ENCODE data around the gene SPINK5.

The SPINK5 gene

GRCh38 chr5:148075529-148075928 is 11.7 kb downstream of the SPINK5 start:
- H4K20me1 ChIP-seq (ENCODE audit: control insufficient read depth, insufficient read depth, low read depth, low read length): no peaks in the 10 kb centered on the region
- no peak overlapping the region for H3K4me2 ChIP-seq (ENCODE audit: low read length)
- H3K27ac ChIP-seq (ENCODE audit: low read depth, low read length): no peak overlapping the region

GRCh38 chr5:148083203-148083602 is 19.4 kb downstream of the SPINK5 start:
- Histone ChIP-seq H3K79me2 (ENCODE audit: control insufficient read depth, low read length) (no peaks in the 10 kb centered on the region), H3K9me3 (ENCODE audit: control insufficient read depth, insufficient read depth, low read length) (no peaks in the 10 kb centered on the region), H3K36me3 (ENCODE audit: control insufficient read depth, low read length) (no peaks in the 10 kb centered on the region), H3K4me1 (ENCODE audit: control insufficient read depth, low read length) (no peaks in the 10 kb centered on the region), H3K9me2 (replicated peaks; ENCODE audit: control insufficient read depth, low read length) (no peaks in the 10 kb centered on the region), H4K20me1 (ENCODE audit: control insufficient read depth, insufficient read depth, low read depth, low read length) (no peaks in the 10 kb centered on the region), H3K4me2 (ENCODE audit: low read length) (no peak overlapping the region), H3K27ac (ENCODE audit: low read depth, low read length) (no peak overlapping the region), H3K27me3 (ENCODE audit: control insufficient read depth, low read length) (no peaks in the 10 kb centered on the region; the same call in 1 of the 2 replicates), H3K4me3 (ENCODE audit: low read length) (no peak overlapping the region), H3F3A (ENCODE audit: control insufficient read depth, insufficient read depth) (no peaks in the 10 kb centered on the region)
- no peak for TF ChIP-seq EZH2phosphoT487 (IDR thresholded peaks at IDR 0.05; ENCODE audit: borderline replicate concordance, low read length)
- no peak for TF ChIP-seq CTCF (IDR thresholded peaks at IDR 0.05; ENCODE audit: low read depth, low read length, poor library complexity, severe bottlenecking)

More at GRCh38 chr5:148075529-148075928, 11.7 kb downstream of the SPINK5 start:
- no peaks in the 10 kb centered on the region for H3K9me2 ChIP-seq (replicated peaks; ENCODE audit: control insufficient read depth, low read length)
- no peaks in the 10 kb centered on the region for H3K4me1 ChIP-seq (ENCODE audit: control insufficient read depth, low read length)
- H3K79me2 ChIP-seq (ENCODE audit: control insufficient read depth, low read length): no peaks in the 10 kb centered on the region
- no peak for TF ChIP-seq EZH2phosphoT487 (IDR thresholded peaks at IDR 0.05; ENCODE audit: borderline replicate concordance, low read length)
- TF ChIP-seq CTCF (IDR thresholded peaks at IDR 0.05; ENCODE audit: low read depth, low read length, poor library complexity, severe bottlenecking): no peak
- H3K36me3 ChIP-seq (ENCODE audit: control insufficient read depth, low read length): no peaks in the 10 kb centered on the region
- H3K9me3 ChIP-seq (ENCODE audit: control insufficient read depth, insufficient read depth, low read length): no peaks in the 10 kb centered on the region
- H3K4me3 ChIP-seq (ENCODE audit: low read length): no peak overlapping the region
- H3F3A ChIP-seq (ENCODE audit: control insufficient read depth, insufficient read depth): no peaks in the 10 kb centered on the region
- H3K27me3 ChIP-seq (ENCODE audit: control insufficient read depth, low read length): no peaks in the 10 kb centered on the region

- no peaks in the 10 kb centered on the region for H3K36me3 ChIP-seq (ENCODE audit: control insufficient read depth, low read length)
- no peaks in the 10 kb centered on the region for H3K79me2 ChIP-seq (ENCODE audit: control insufficient read depth, low read length)
- no peaks in the 10 kb centered on the region for H3K4me1 ChIP-seq (ENCODE audit: control insufficient read depth, low read length)
Measured at GRCh38 chr5:148084269-148084668, 20.5 kb downstream of the SPINK5 start.

More at GRCh38 chr5:148084269-148084668, 20.5 kb downstream of the SPINK5 start:
- Histone ChIP-seq H3K4me3 (ENCODE audit: low read length) (no peak overlapping the region), H3K27me3 (ENCODE audit: control insufficient read depth, low read length) (peaks cover 2% of the 10 kb centered on the region; the same call in 1 of the 2 replicates), H3K4me2 (ENCODE audit: low read length) (no peak overlapping the region), H3K9me3 (ENCODE audit: control insufficient read depth, insufficient read depth, low read length) (no peaks in the 10 kb centered on the region), H4K20me1 (ENCODE audit: control insufficient read depth, insufficient read depth, low read depth, low read length) (no peaks in the 10 kb centered on the region), H3K27ac (ENCODE audit: low read depth, low read length) (no peak overlapping the region), H3F3A (ENCODE audit: control insufficient read depth, insufficient read depth) (no peaks in the 10 kb centered on the region), H3K9me2 (replicated peaks; ENCODE audit: control insufficient read depth, low read length) (no peaks in the 10 kb centered on the region)
- TF ChIP-seq EZH2phosphoT487 (IDR thresholded peaks at IDR 0.05; ENCODE audit: borderline replicate concordance, low read length) (no peak), CTCF (IDR thresholded peaks at IDR 0.05; ENCODE audit: low read depth, low read length, poor library complexity, severe bottlenecking) (no peak)
